ENCODE results near the gene CSRP1. TPM values are rescaled to one million over a fixed set of nuclear protein-coding genes. Genes with fewer than 3 reads are reported as not detected.
A peak's percentile ranks its signal among the peaks of the same experiment; 100 is the strongest.

Gene CSRP1
- total and polyA plus RNA-seq, 2 of the 13 experiments (the other 11 are each of a cell fraction or from before 2014, with no cell fraction given): 17.7 to 68.9 TPM

DNA sequence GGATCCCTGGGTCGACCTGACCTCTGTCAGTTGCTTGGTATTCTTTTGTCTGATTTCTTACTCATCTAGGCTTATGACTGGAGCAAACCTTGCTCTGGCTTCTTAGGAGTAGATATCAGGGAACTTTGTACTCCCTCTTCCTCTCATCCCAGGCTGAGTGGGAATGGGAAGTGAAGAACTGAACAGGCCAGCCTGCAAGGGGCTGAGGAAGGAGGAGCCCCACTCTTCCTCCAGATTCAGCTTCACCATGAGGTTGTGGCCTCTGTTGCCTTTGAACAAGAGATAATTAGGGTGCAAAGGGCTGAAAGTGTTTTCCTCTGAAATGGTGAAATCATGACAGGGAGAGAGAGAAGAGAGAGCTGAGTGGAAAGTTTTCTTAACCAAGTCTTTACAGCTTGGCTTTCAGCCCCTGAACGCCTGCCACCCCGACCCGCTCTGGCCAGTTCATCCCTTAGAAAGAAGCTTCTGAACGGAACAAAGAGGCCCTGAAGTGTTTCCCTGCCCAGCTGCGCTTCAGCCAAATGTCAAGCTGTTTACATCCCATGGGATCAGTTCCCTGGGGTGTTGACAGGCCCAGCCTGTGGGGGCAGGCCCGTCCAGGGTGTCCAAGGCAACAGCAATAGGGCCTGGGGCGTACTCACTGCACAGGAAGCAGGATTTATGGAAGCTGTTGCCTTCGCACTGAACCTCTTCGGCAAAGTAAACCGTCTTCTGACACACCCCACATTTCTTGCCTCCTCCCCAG, 11.2 kb downstream of the CSRP1 start (continued):
- TF ChIP-seq, protein P1, sequence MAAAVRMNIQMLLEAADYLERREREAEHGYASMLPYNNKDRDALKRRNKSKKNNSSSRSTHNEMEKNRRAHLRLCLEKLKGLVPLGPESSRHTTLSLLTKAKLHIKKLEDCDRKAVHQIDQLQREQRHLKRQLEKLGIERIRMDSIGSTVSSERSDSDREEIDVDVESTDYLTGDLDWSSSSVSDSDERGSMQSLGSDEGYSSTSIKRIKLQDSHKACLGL (CRISPR knock-in tag; IDR thresholded peaks at IDR 0.05): no peak
- TF ChIP-seq ZNF501 (CRISPR knock-in tag; IDR thresholded peaks at IDR 0.05) (no peak), ZNF720 (CRISPR knock-in tag; IDR thresholded peaks at IDR 0.05) (no peak), FOSL1 (CRISPR knock-in tag; IDR thresholded peaks at IDR 0.05; ENCODE audit: borderline replicate concordance) (no peak), CHD4 (IDR thresholded peaks at IDR 0.05; ENCODE audit: borderline replicate concordance, low read length) (no peak), NR2F1 (CRISPR knock-in tag; IDR thresholded peaks at IDR 0.05) (no peak), AKAP8 (CRISPR knock-in tag; IDR thresholded peaks at IDR 0.05) (no peak), AHR (CRISPR knock-in tag; IDR thresholded peaks at IDR 0.05) (no peak), NPAS2 (CRISPR knock-in tag; IDR thresholded peaks at IDR 0.05; ENCODE audit: borderline replicate concordance) (no peak), ZNF761 (CRISPR knock-in tag; conservative IDR thresholded peaks at IDR 0.05) (no peak), ZNF256 (CRISPR knock-in tag; conservative IDR thresholded peaks at IDR 0.05) (no peak), CHCHD3 (CRISPR knock-in tag; IDR thresholded peaks at IDR 0.05) (no peak), TGIF2 (CRISPR knock-in tag; IDR thresholded peaks at IDR 0.05) (peak; percentile 52; the same call in 1 of the 2 replicates), ZNF570 (CRISPR knock-in tag; IDR thresholded peaks at IDR 0.05; ENCODE audit: borderline replicate concordance) (no peak), ZNF7 (CRISPR knock-in tag; IDR thresholded peaks at IDR 0.05) (no peak), PRPF4 (IDR thresholded peaks at IDR 0.05; ENCODE audit: low read depth, low read length, poor library complexity, severe bottlenecking) (no peak)
- TF ChIP-seq, protein P2, sequence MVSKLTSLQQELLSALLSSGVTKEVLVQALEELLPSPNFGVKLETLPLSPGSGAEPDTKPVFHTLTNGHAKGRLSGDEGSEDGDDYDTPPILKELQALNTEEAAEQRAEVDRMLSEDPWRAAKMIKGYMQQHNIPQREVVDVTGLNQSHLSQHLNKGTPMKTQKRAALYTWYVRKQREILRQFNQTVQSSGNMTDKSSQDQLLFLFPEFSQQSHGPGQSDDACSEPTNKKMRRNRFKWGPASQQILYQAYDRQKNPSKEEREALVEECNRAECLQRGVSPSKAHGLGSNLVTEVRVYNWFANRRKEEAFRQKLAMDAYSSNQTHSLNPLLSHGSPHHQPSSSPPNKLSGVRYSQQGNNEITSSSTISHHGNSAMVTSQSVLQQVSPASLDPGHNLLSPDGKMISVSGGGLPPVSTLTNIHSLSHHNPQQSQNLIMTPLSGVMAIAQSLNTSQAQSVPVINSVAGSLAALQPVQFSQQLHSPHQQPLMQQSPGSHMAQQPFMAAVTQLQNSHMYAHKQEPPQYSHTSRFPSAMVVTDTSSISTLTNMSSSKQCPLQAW (CRISPR knock-in tag; IDR thresholded peaks at IDR 0.05): no peak
- TF ChIP-seq, protein P3, sequence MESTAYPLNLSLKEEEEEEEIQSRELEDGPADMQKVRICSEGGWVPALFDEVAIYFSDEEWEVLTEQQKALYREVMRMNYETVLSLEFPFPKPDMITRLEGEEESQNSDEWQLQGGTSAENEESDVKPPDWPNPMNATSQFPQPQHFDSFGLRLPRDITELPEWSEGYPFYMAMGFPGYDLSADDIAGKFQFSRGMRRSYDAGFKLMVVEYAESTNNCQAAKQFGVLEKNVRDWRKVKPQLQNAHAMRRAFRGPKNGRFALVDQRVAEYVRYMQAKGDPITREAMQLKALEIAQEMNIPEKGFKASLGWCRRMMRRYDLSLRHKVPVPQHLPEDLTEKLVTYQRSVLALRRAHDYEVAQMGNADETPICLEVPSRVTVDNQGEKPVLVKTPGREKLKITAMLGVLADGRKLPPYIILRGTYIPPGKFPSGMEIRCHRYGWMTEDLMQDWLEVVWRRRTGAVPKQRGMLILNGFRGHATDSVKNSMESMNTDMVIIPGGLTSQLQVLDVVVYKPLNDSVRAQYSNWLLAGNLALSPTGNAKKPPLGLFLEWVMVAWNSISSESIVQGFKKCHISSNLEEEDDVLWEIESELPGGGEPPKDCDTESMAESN (CRISPR knock-in tag; conservative IDR thresholded peaks at IDR 0.05): no peak
- TF ChIP-seq, protein P4, sequence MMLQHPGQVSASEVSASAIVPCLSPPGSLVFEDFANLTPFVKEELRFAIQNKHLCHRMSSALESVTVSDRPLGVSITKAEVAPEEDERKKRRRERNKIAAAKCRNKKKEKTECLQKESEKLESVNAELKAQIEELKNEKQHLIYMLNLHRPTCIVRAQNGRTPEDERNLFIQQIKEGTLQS (CRISPR knock-in tag; IDR thresholded peaks at IDR 0.05): no peak
- TF ChIP-seq, protein P5, sequence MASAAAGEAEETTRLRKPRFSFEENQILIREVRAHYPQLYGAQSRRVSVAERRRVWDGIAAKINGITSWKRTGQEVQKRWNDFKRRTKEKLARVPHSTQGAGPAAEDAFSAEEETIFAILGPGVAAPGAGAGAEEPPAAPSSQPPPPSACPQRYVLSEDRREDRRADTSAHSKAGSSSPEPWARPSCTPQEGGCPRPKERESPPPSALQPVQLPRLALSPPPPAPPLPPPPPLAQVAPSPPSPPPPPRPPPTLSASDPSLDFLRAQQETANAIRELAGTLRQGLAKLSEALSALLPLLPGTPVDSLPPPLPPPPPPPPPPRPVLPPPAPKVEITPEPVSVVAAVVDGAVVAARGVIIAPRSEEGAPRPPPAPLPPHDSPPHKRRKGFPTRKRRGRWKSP (CRISPR knock-in tag; IDR thresholded peaks at IDR 0.05): peak; percentile 42; the same call in 1 of the 2 replicates
